Stomach (tissue), 4 donors: Measurements from ENCODE around the gene BBS1.

Experiments
- CTCF ChIP-seq, 7 experiments: fragments of 450-650 bp in 4 of 7; fragments of 200-600 bp in 3 of 7; sonication (generic) in 3 of 7; IDR thresholded peaks; one replicate each; pipeline ENCODE4 v1.5.1; 2016 to 2019; ENCODE audit warnings: antibody characterized with exemption in 7 of 7, control low read depth in 2 of 7, mild to moderate bottlenecking in 1 of 7
- POLR2A ChIP-seq, 4 donors: fragments of 450-650 bp; IDR thresholded peaks; one replicate each; pipeline ENCODE4 v1.6.1; 2016; ENCODE audit warnings: antibody characterized with exemption in 4 of 4, control low read depth in 2 of 4, mild to moderate bottlenecking in 1 of 4, moderate library complexity in 1 of 4
- POLR2AphosphoS5 ChIP-seq, 3 donors: sonication (generic); formaldehyde crosslinking; IDR thresholded peaks; one replicate each; pipeline ENCODE4 v1.6.1; 2016; ENCODE audit warnings: antibody characterized with exemption in 3 of 3

GRCh38 chr11:66492161-66492865 is 18.1 kb upstream of the BBS1 start:
- TF ChIP-seq CTCF (IDR thresholded peaks at IDR 0.05) (no peak), POLR2AphosphoS5 (IDR thresholded peaks at IDR 0.05) (no peak), POLR2A (IDR thresholded peaks at IDR 0.05) (no peak)
